ENCODE results near the gene SND1.

GRCh38 chr7:127653396-127653795 is 1.4 kb downstream of the SND1 start:
- TF ChIP-seq CTCF (IDR thresholded peaks at IDR 0.05) (no peak), POLR2A (IDR thresholded peaks at IDR 0.05) (no peak), EP300 (IDR thresholded peaks at IDR 0.05; ENCODE audit: low read depth) (no peak), POLR2AphosphoS5 (IDR thresholded peaks at IDR 0.05) (no peak)

All from transverse colon (tissue), 4 donors.